PC-9 (cell line): ENCODE data around the gene TMF1. TPM values are rescaled to one million over a fixed set of nuclear protein-coding genes. Genes with fewer than 3 reads are reported as not detected.

Experiments
- BruUV-seq: library from RNA; stranded (reverse); fragments of 400-500 nt; replicated peaks from 2 replicates; lab custom pipeline; 2021; lab: Mats Ljungman, UMichigan
- CTCF ChIA-PET: fragments of 300-600 bp; sonication (Branson Sonifier 250); formaldehyde crosslinking; loops from one replicate; lab custom pipeline; 2022; ENCODE audit warnings: antibody characterized with exemption; lab: Charles Lee
- POLR2A ChIA-PET: fragments of 300-600 bp; sonication (Branson Sonifier 250); formaldehyde crosslinking; loops from one replicate; lab custom pipeline; 2022; ENCODE audit warnings: antibody characterized with exemption; ENCODE audit not compliant: unreplicated experiment; lab: Charles Lee
- DNase-seq, 2 experiments: peaks; one replicate each; pipeline versions ENCODE4 v3.0.0 to v3.0.0-alpha.2; 2015 to 2022; ENCODE audit warnings: mixed read lengths in 1 of 2
- H2AFZ ChIP-seq: fragments of 200-600 bp; sonication (generic); 2 replicates; pipeline ENCODE4 v1.8.1; 2017; ENCODE audit warnings: antibody characterized with exemption
- H3F3A ChIP-seq: fragments of 200-600 bp; sonication (generic); 2 replicates; pipeline ENCODE4 v1.8.1; 2017; ENCODE audit warnings: antibody characterized with exemption, mild to moderate bottlenecking, low read depth; ENCODE audit not compliant: insufficient read depth
- H3K27ac ChIP-seq: fragments of 200-600 bp; sonication (generic); 2 replicates; pipeline ENCODE4 v1.6.1; 2016; ENCODE audit warnings: mixed run types
- H3K27me3 ChIP-seq: fragments of 200-600 bp; sonication (generic); 2 replicates; pipeline ENCODE4 v1.6.1; 2016; ENCODE audit warnings: low read depth, mixed run types; ENCODE audit not compliant: insufficient read depth
- H3K36me3 ChIP-seq: fragments of 200-600 bp; sonication (generic); 2 replicates; pipeline ENCODE4 v1.6.1; 2016; ENCODE audit warnings: low read depth, mixed run types
- H3K4me1 ChIP-seq: fragments of 200-600 bp; sonication (generic); replicated peaks from 2 replicates; pipeline ENCODE4 v1.6.1; 2016; ENCODE audit warnings: mixed run types; ENCODE audit not compliant: insufficient read depth
- H3K4me2 ChIP-seq: fragments of 200-600 bp; sonication (generic); 2 replicates; pipeline ENCODE4 v1.6.1; 2017; ENCODE audit warnings: mixed run types
- H3K4me3 ChIP-seq: fragments of 200-600 bp; sonication (generic); 2 replicates; pipeline ENCODE4 v1.6.1; 2016; ENCODE audit warnings: mixed run types
- H3K79me2 ChIP-seq: fragments of 200-600 bp; sonication (generic); 2 replicates; pipeline ENCODE4 v1.6.1; 2017; ENCODE audit warnings: low read depth, mixed run types
- H3K9me2 ChIP-seq: fragments of 200-600 bp; sonication (generic); 2 replicates; pipeline ENCODE4 v1.8.1; 2017; ENCODE audit warnings: mild to moderate bottlenecking; ENCODE audit not compliant: insufficient read depth
- H3K9me3 ChIP-seq: fragments of 200-600 bp; sonication (generic); 2 replicates; pipeline ENCODE4 v1.8.1; 2016; ENCODE audit warnings: low read depth; ENCODE audit not compliant: insufficient read depth
- H4K20me1 ChIP-seq: fragments of 200-600 bp; sonication (generic); 2 replicates; pipeline ENCODE4 v1.8.1; 2017; ENCODE audit not compliant: insufficient read depth
- CTCF ChIP-seq: fragments of 200-600 bp; sonication (generic); conservative IDR thresholded peaks from 2 replicates; pipeline ENCODE4 v1.6.1; 2017; ENCODE audit warnings: mixed run types, antibody characterized with exemption, mild to moderate bottlenecking, moderate library complexity
- EZH2 ChIP-seq: fragments of 200-600 bp; sonication (generic); IDR thresholded peaks from 2 replicates; pipeline ENCODE4 v1.8.0; 2017; ENCODE audit warnings: antibody characterized with exemption, low read depth
- intact Hi-C: fragments of 100-400 bp; cut with micrococcal nuclease; formaldehyde crosslinking; loops from one replicate; pipeline ENCODE4 v1.10.0; 2022; ENCODE audit not compliant: unreplicated experiment
- total RNA-seq: library from RNA; stranded (reverse); gene quantifications from 2 replicates; pipeline ENCODE4 v1.2.3, GENCODE V29; 2021

The TMF1 gene
- total RNA-seq, 1 experiment from 2014 or later: 35.5 TPM

- intact Hi-C loops: no loop called here
- H4K20me1 ChIP-seq: no peaks in the 10 kb centered on the region
- H3K27ac ChIP-seq: no peak overlapping the region
- no TSS peak for BruUV-seq
- no peaks in the 10 kb centered on the region for H3F3A ChIP-seq
- H3K79me2 ChIP-seq: no peaks in the 10 kb centered on the region
- DNase-seq: no peak
- TF ChIP-seq CTCF (no peak), EZH2 (no peak)
- no peak overlapping the region for H3K4me2 ChIP-seq
- no peaks in the 10 kb centered on the region for H3K27me3 ChIP-seq
- no peaks in the 10 kb centered on the region for H3K9me3 ChIP-seq
- H3K4me3 ChIP-seq: no peak overlapping the region
- H2AFZ ChIP-seq: no peak overlapping the region
- no peaks in the 10 kb centered on the region for H3K9me2 ChIP-seq
- ChIA-PET POLR2A (no interaction called here), CTCF (no interaction called here)
- no peaks in the 10 kb centered on the region for H3K4me1 ChIP-seq
- no peaks in the 10 kb centered on the region for H3K36me3 ChIP-seq
Measured at GRCh38 chr3:68988740-68989139, 63.4 kb downstream of the TMF1 start.

- Histone ChIP-seq H3K4me1 (no peaks in the 10 kb centered on the region), H3K79me2 (no peaks in the 10 kb centered on the region), H3F3A (no peaks in the 10 kb centered on the region), H3K4me3 (no peak overlapping the region), H3K36me3 (no peaks in the 10 kb centered on the region), H2AFZ (no peak overlapping the region), H4K20me1 (no peaks in the 10 kb centered on the region), H3K27me3 (no peaks in the 10 kb centered on the region), H3K9me2 (no peaks in the 10 kb centered on the region), H3K4me2 (no peak overlapping the region), H3K27ac (no peak overlapping the region), H3K9me3 (no peaks in the 10 kb centered on the region)
- intact Hi-C loops: no loop called here
- no TSS peak for BruUV-seq
- DNase-seq: no peak
- POLR2A ChIA-PET: no interaction called here
- CTCF ChIA-PET: no interaction called here
- TF ChIP-seq EZH2: no peak
- no peak for TF ChIP-seq CTCF
Measured at GRCh38 chr3:68987322-68987721, 64.8 kb downstream of the TMF1 start.

GRCh38 chr3:68986496-68987208 lies 65.5 kb downstream of the TMF1 start:
- Histone ChIP-seq H3K9me3 (no peaks in the 10 kb centered on the region), H3K4me3 (no peak overlapping the region), H3K79me2 (no peaks in the 10 kb centered on the region), H3K36me3 (no peaks in the 10 kb centered on the region), H4K20me1 (no peaks in the 10 kb centered on the region), H3K27ac (no peak overlapping the region), H3K4me2 (no peak overlapping the region), H2AFZ (no peak overlapping the region), H3K9me2 (no peaks in the 10 kb centered on the region), H3F3A (no peaks in the 10 kb centered on the region), H3K4me1 (no peaks in the 10 kb centered on the region), H3K27me3 (no peaks in the 10 kb centered on the region)
- DNase-seq: no peak
- intact Hi-C loops: no loop called here
- no peak for TF ChIP-seq EZH2
- ChIA-PET CTCF (no interaction called here), POLR2A (no interaction called here)
- no TSS peak for BruUV-seq
